ENCODE results near the gene SNX3. TPM values are rescaled to one million over a fixed set of nuclear protein-coding genes. Genes with fewer than 3 reads are reported as not detected.
A peak's percentile ranks its signal among the peaks of the same experiment; 100 is the strongest.
"Not testable (repeated sequence)": the region's sequence is repeated elsewhere in the genome, so short reads cannot be mapped to it uniquely, and the experiment has no call there.

Gene SNX3
- 100 to 1,000 TPM in 3 of 4 donors, 10 to 100 TPM in 1; 81.2 to 136 (median 121) TPM for total RNA-seq

DNA sequence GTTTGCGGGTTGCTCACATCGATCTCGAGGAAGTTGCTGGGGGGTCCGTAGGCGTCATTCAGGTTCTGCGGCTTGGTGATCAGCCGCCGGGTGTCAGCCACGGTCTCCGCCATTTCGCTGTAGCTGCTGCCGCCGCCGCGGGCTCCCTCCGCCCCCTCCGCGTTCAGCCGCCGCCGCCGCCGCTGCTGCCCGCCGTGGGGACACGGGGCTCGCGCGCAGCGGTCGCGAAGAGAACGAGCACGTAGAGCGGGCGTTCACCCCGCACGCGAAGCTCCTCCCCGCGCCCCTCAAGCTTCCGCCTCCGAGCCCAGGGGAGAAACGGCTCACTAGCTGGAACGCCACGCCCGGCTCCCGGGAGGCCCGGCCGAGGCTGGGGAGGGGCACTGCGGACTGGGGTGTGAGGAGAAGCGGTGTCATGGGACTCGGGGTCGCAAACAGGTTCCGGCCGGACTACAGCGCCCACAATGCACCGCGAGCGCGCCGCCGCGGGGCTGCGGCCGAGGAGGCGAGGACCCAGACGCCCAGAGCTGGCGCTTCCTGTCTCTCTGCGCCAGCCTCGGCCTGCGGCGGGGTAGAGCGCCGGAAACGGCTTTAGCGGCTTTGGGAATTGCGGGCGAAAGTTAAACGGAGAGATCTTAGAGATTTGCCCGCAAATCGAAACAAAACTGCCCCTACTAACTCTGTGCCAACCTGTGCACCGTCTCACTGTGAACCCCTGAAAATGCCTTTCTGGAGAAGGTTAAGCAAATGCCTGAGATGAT is at the start of gene SNX3:
SNX3 (minus strand) TSS at position 232 of the 761 bp plus-strand sequence; CDS start at position 113, 119 bp downstream.
- intact Hi-C loops (cut with DNase I; ENCODE audit: low total_unique reads), result loop anchor here (5.0 kb wide), 1 partner anchor 36 kb away; the partner anchor contains the start of gene AFG1L
- WGBS, 2 donors (ENCODE audit: low coverage in 1 of 2), result 0% methylated on average over 62 of the region's 83 CpGs; no CpG with 5 or more reads in 1 of the 2 donors
- no peaks in the 10 kb centered on the region for H3K27me3 ChIP-seq

DNA sequence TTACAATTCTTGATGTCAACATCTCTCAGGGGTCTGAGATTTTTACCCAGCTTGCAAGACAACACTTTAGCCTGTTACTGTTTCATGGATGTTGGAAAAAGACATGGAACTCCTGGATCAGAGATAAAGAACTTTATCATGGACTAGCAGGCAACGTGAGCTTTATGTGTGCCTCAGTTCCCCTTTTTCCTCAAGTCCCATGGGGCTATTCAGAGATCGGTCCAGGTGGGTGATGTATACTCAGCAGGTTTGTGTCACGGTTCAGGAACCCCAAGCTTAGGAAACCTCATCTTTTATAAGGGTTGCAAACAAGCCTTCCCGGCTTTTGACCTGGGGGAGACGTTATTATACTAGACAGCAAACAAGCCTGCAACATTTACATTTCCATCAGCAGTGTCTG is 49.0 kb upstream of the SNX3 start:
- Histone ChIP-seq H3K27ac (no peak overlapping the region), H3K4me3 (no peak overlapping the region)
- WGBS, 2 donors (ENCODE audit: low coverage in 1 of 2), result 71 to 85% methylated on average over 3 to 5 of the region's 5 CpGs

More for the DNA sequence above, at the start of gene SNX3:
- in situ Hi-C loops (cut with MboI; ENCODE audit: low pct_ligation_motif_present in 1 of 4, low pct_unique_long_range_greater_than_20kb in 1 of 4, low sequenced_read_pairs in 3 of 4), result no loop called here
- TF ChIP-seq EP300 (IDR thresholded peaks at IDR 0.05; ENCODE audit: low read depth) (no peak), POLR2A (IDR thresholded peaks at IDR 0.05) (peak; percentile 81), POLR2AphosphoS5 (IDR thresholded peaks at IDR 0.05) (peak; percentile 78 to 89 (median 89))
- Histone ChIP-seq H3K36me3 (no peaks in the 10 kb centered on the region), H3K4me1 (peaks cover 0 to 43% (median 17%) of the 10 kb centered on the region in 4 donors), H3K4me3 (peak within 1 kb of the TSS; percentile 60 to 99 (median 77)), H3K9me3 (no peaks in the 10 kb centered on the region), H3K27ac (peak within 1 kb of the TSS; percentile 91 to 96 (median 94))
- peak; percentile 98 for DNase-seq

DNA sequence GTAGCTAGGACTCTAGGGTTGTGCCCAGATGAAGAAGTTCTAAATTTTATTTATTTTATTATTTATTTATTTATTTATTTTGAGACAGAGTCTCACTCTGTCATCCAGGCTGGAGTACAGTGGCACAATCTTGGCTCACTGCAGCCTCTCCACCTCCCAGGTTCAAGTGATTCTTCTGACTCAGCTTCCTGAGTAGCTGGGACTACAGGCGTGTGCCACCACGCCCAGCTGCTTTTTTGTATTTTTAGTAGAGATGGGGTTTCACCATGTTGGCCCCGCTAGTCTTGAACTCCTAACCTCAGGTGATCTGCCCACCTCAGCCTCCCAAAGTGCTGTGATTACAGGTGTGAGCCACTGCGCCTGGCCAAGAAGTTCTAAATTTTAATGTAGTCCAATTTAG is 47.8 kb upstream of the SNX3 start:
- H3K9me3 ChIP-seq; DNase-seq; in situ Hi-C loops (cut with MboI; ENCODE audit: low pct_ligation_motif_present in 1 of 4, low pct_unique_long_range_greater_than_20kb in 1 of 4, low sequenced_read_pairs in 3 of 4); intact Hi-C loops (cut with DNase I; ENCODE audit: low total_unique reads); H3K4me3 ChIP-seq; H3K36me3 ChIP-seq; H3K27ac ChIP-seq: not testable (repeated sequence)
- peaks cover 0 to 13% (median 5%) of the 10 kb centered on the region in 4 donors for H3K4me1 ChIP-seq
- 69 to 73% methylated on average over 4 of the region's 4 CpGs for WGBS, 2 donors (ENCODE audit: low coverage in 1 of 2)
- peaks cover 31% of the 10 kb centered on the region for H3K27me3 ChIP-seq

More for the DNA sequence above, 49.0 kb upstream of the SNX3 start:
- no peaks in the 10 kb centered on the region for H3K9me3 ChIP-seq
- in situ Hi-C loops (cut with MboI; ENCODE audit: low pct_ligation_motif_present in 1 of 4, low pct_unique_long_range_greater_than_20kb in 1 of 4, low sequenced_read_pairs in 3 of 4) (no loop called here), intact Hi-C loops (cut with DNase I; ENCODE audit: low total_unique reads) (no loop called here)
- DNase-seq, result no peak
- H3K4me1 ChIP-seq, result peaks cover 0 to 13% (median 5%) of the 10 kb centered on the region in 4 donors
- TF ChIP-seq EP300 (IDR thresholded peaks at IDR 0.05; ENCODE audit: low read depth), result no peak
- H3K36me3 ChIP-seq, result no peaks in the 10 kb centered on the region
- peaks cover 36% of the 10 kb centered on the region for H3K27me3 ChIP-seq

GRCh38 chr6:108304646-108305045 is 43.8 kb upstream of the SNX3 start:
- Histone ChIP-seq H3K27ac (no peak overlapping the region), H3K27me3 (peaks cover 16% of the 10 kb centered on the region), H3K4me3 (no peak overlapping the region), H3K9me3 (no peaks in the 10 kb centered on the region), H3K36me3 (no peaks in the 10 kb centered on the region), H3K4me1 (peaks cover 0 to 6% (median 0%) of the 10 kb centered on the region in 4 donors)
- intact Hi-C loops (cut with DNase I; ENCODE audit: low total_unique reads), result no loop called here
- no peak for DNase-seq
- WGBS, 2 donors (ENCODE audit: low coverage in 1 of 2), result 96 to 97% methylated on average over 2 of the region's 2 CpGs
- no peak for TF ChIP-seq CTCF (IDR thresholded peaks at IDR 0.05)
- TF ChIP-seq EP300 (IDR thresholded peaks at IDR 0.05; ENCODE audit: low read depth), result no peak
- TF ChIP-seq POLR2AphosphoS5 (IDR thresholded peaks at IDR 0.05), result no peak
- no peak for TF ChIP-seq POLR2A (IDR thresholded peaks at IDR 0.05)
- in situ Hi-C loops (cut with MboI; ENCODE audit: low pct_ligation_motif_present in 1 of 4, low pct_unique_long_range_greater_than_20kb in 1 of 4, low sequenced_read_pairs in 3 of 4), result no loop called here

GRCh38 chr6:108302386-108302785 is 41.5 kb upstream of the SNX3 start:
- Histone ChIP-seq H3K4me3 (no peak overlapping the region), H3K9me3 (no peaks in the 10 kb centered on the region), H3K36me3 (no peaks in the 10 kb centered on the region), H3K4me1 (peaks cover 0 to 16% (median 0%) of the 10 kb centered on the region in 4 donors), H3K27me3 (no peaks in the 10 kb centered on the region), H3K27ac (no peak overlapping the region)
- DNase-seq, result no peak
- in situ Hi-C loops (cut with MboI; ENCODE audit: low pct_ligation_motif_present in 1 of 4, low pct_unique_long_range_greater_than_20kb in 1 of 4, low sequenced_read_pairs in 3 of 4) (no loop called here), intact Hi-C loops (cut with DNase I; ENCODE audit: low total_unique reads) (no loop called here)
- WGBS, 2 donors (ENCODE audit: low coverage in 1 of 2), result 79 to 91% methylated on average over 2 to 5 of the region's 5 CpGs
- TF ChIP-seq POLR2A (IDR thresholded peaks at IDR 0.05) (no peak), POLR2AphosphoS5 (IDR thresholded peaks at IDR 0.05) (no peak), EP300 (IDR thresholded peaks at IDR 0.05; ENCODE audit: low read depth) (no peak), CTCF (IDR thresholded peaks at IDR 0.05) (no peak)

All from transverse colon (tissue), 4 donors.